DND-41 (cell line): Measurements from ENCODE around the gene SLC2A9.

Experiments used
- CTCF ChIP-seq: IDR thresholded peaks from 2 replicates; pipeline ENCODE4 v1.5.1; 2012; ENCODE audit warnings: borderline replicate concordance, low read length, moderate library complexity, mild to moderate bottlenecking; ENCODE audit not compliant: poor library complexity, severe bottlenecking; ENCODE audit errors: extremely low read depth
- EZH2 ChIP-seq: IDR thresholded peaks from 3 replicates; pipeline ENCODE4 v1.6.1; 2012; ENCODE audit warnings: borderline replicate concordance, low read depth, mild to moderate bottlenecking, moderate library complexity, low read length, inconsistent platforms; ENCODE audit not compliant: severe bottlenecking

- no peak for TF ChIP-seq CTCF
- no peak for TF ChIP-seq EZH2
Measured at GRCh38 chr4:9988933-9989332, 32.4 kb downstream of the SLC2A9 start.
